Endothelial cell of umbilical vein (primary cell): ENCODE measurements around the gene PLXNB3. TPM values are rescaled to one million over a fixed set of nuclear protein-coding genes. Genes with fewer than 3 reads are reported as not detected.

Experiments
- BruUV-seq: library from RNA; stranded (reverse); fragments of 400-500 nt; replicated peaks from 2 replicates; lab custom pipeline; 2021; lab: Mats Ljungman, UMichigan
- CTCF ChIA-PET: fragments of 300-600, 350-600 bp; sonication (Branson Sonifier 250); formaldehyde crosslinking; loops from one replicate; lab custom pipeline; 2021; ENCODE audit warnings: antibody characterized with exemption, inconsistent platforms; lab: Charles Lee
- POLR2A ChIA-PET: fragments of 300-600, 350-600 bp; sonication (Branson Sonifier 250); formaldehyde crosslinking; loops from one replicate; lab custom pipeline; 2021; ENCODE audit warnings: antibody characterized with exemption, inconsistent platforms; lab: Charles Lee
- DNase-seq: peaks from one replicate; pipeline ENCODE4 v3.0.0-alpha.2; 2011; ENCODE audit warnings: low read depth, low spot score
- FAIRE-seq: peaks from 2 replicates; lab custom pipeline; 2011; peaks lifted over from hg19 to GRCh38; lab: Jason Lieb, UNC
- H2AFZ ChIP-seq: 2 replicates; pipeline ENCODE4 v1.6.0; 2012; ENCODE audit warnings: low read depth, low read length, control low read depth, inconsistent platforms
- H3K27ac ChIP-seq: 2 replicates; pipeline ENCODE4 v1.5.1; 2011; ENCODE audit warnings: low read depth, mild to moderate bottlenecking, control low read depth, low read length, moderate library complexity; ENCODE audit not compliant: insufficient read depth
- H3K27me3 ChIP-seq, 2 experiments: 2 replicates each; pipeline versions ENCODE4 v1.6.0 to v1.6.1; 2011; ENCODE audit warnings: low read length in 2 of 2, mixed read lengths in 1 of 2; ENCODE audit not compliant: control insufficient read depth in 2 of 2, insufficient read depth in 2 of 2
- H3K36me3 ChIP-seq, 2 experiments: 2 replicates in 1 of 2; 3 replicates in 1 of 2; pipeline ENCODE4 v1.5.1; 2011; ENCODE audit warnings: low read length in 2 of 2, mild to moderate bottlenecking in 1 of 2, moderate library complexity in 1 of 2; ENCODE audit not compliant: control insufficient read depth in 2 of 2, insufficient read depth in 2 of 2; ENCODE audit errors: extremely low read depth in 1 of 2
- H3K4me1 ChIP-seq: 3 replicates; pipeline ENCODE4 v1.5.1; 2011; ENCODE audit warnings: mild to moderate bottlenecking, low read length; ENCODE audit not compliant: control insufficient read depth, insufficient read depth; ENCODE audit errors: extremely low read depth
- H3K4me2 ChIP-seq: 2 replicates; pipeline ENCODE4 v1.6.1; 2011; ENCODE audit warnings: low read length, control low read depth, mixed read lengths; ENCODE audit not compliant: insufficient read depth
- H3K4me3 ChIP-seq, 3 experiments: fragments of 200-600 bp in 1 of 3; sonication (generic), shearing (Covaris generic) in 1 of 3; replicated peaks in 1 of 3; 2 replicates each; pipeline ENCODE4 v1.5.1; 2011 to 2016; ENCODE audit warnings: control low read depth in 3 of 3, low read length in 3 of 3, mild to moderate bottlenecking in 2 of 3, inconsistent platforms in 1 of 3, low read depth in 1 of 3, moderate library complexity in 1 of 3; ENCODE audit not compliant: insufficient read depth in 1 of 3
- H3K79me2 ChIP-seq: 2 replicates; pipeline ENCODE4 v1.6.0; 2012; ENCODE audit warnings: low read length, inconsistent platforms; ENCODE audit not compliant: control insufficient read depth, insufficient read depth
- H3K9ac ChIP-seq: replicated peaks from 2 replicates; pipeline ENCODE3; 2011; ENCODE audit warnings: low read length, control low read depth; ENCODE audit not compliant: insufficient read depth; ENCODE audit errors: extremely low read depth
- H3K9me1 ChIP-seq: replicated peaks from 3 replicates; pipeline ENCODE4 v1.6.0; 2011; ENCODE audit warnings: mild to moderate bottlenecking, low read length; ENCODE audit not compliant: control insufficient read depth, insufficient read depth; ENCODE audit errors: extremely low read depth
- H3K9me3 ChIP-seq: replicated peaks from 2 replicates; pipeline ENCODE4 v1.5.1; 2012; ENCODE audit warnings: low read length, inconsistent platforms; ENCODE audit not compliant: control insufficient read depth, insufficient read depth
- H4K20me1 ChIP-seq: replicated peaks from 2 replicates; pipeline ENCODE3; 2011; ENCODE audit warnings: mild to moderate bottlenecking, low read length; ENCODE audit not compliant: control insufficient read depth, insufficient read depth; ENCODE audit errors: extremely low read depth
- EZH2 ChIP-seq: IDR thresholded peaks from 2 replicates; pipeline ENCODE4 v1.6.1; 2012; ENCODE audit warnings: borderline replicate concordance, low read depth, mild to moderate bottlenecking, moderate library complexity, low read length, inconsistent platforms; ENCODE audit not compliant: severe bottlenecking
- FOS ChIP-seq: IDR thresholded peaks from 2 replicates; pipeline ENCODE4 v1.6.1; 2011; ENCODE audit warnings: mild to moderate bottlenecking, low read length, moderate library complexity, borderline replicate concordance; ENCODE audit not compliant: insufficient read depth
- GATA2 ChIP-seq: IDR thresholded peaks from 2 replicates; pipeline ENCODE4 v1.7.0; 2011; ENCODE audit warnings: low read depth, mild to moderate bottlenecking, moderate library complexity, mixed read lengths, low read length; ENCODE audit not compliant: insufficient read length, insufficient read depth
- JUN ChIP-seq: IDR thresholded peaks from 2 replicates; pipeline ENCODE4 v1.6.1; 2011; ENCODE audit warnings: borderline replicate concordance, low read depth; ENCODE audit not compliant: insufficient read length, insufficient read depth
- MYC ChIP-seq: IDR thresholded peaks from one replicate; pipeline ENCODE4 v1.6.1; 2011; ENCODE audit warnings: mild to moderate bottlenecking, low read depth, low read length
- POLR2A ChIP-seq: IDR thresholded peaks from 2 replicates; pipeline ENCODE4 v1.6.1; 2012; ENCODE audit warnings: low read depth, mild to moderate bottlenecking, control low read depth, low read length
- POLR2AphosphoS5 ChIP-seq: IDR thresholded peaks from 2 replicates; pipeline ENCODE4 v1.6.1; 2012; ENCODE audit warnings: low read depth, mild to moderate bottlenecking, control low read depth, low read length, moderate library complexity; ENCODE audit not compliant: insufficient read depth
- dilution Hi-C: fragments of 300-500 bp; cut with MboI; formaldehyde crosslinking; loops from one replicate; pipeline ENCODE4 v1.15.0; 2019; ENCODE audit warnings: low sequenced_read_pairs; ENCODE audit not compliant: extremely low pct_ligation_motif_present
- intact Hi-C: fragments of 100-400 bp; cut with micrococcal nuclease; formaldehyde crosslinking; loops from one replicate; pipeline ENCODE4 v1.10.0; 2022
- polyA plus RNA-seq, 4 experiments: library from polyadenylated mRNA; depleted of rRNA in 3 of 4; stranded (reverse) in 3 of 4; unstranded in 1 of 4; fragments of >200 nt; gene quantifications; 2 replicates each; pipeline versions ENCODE4 v1.2.1 to v1.2.3, GENCODE V29; 2011 to 2012; ENCODE audit warnings: missing spikeins in 1 of 4
- total RNA-seq: library from RNA; stranded (reverse); gene quantifications from 2 replicates; pipeline ENCODE4 v1.2.3, GENCODE V29; 2021
- TF ChIP-seq, protein P1 (sequence below), 2 donors: IDR thresholded peaks; 1 replicate in 1 of 2; 2 replicates in 1 of 2; pipeline ENCODE4 v1.5.1; 2011; ENCODE audit warnings: low read length in 2 of 2, mild to moderate bottlenecking in 2 of 2, moderate library complexity in 2 of 2, control low read depth in 1 of 2, inconsistent platforms in 1 of 2, low read depth in 1 of 2; ENCODE audit not compliant: insufficient read depth in 1 of 2; ENCODE audit errors: extremely low read depth in 1 of 2
- TF ChIP-seq, protein P2 (sequence below): IDR thresholded peaks from 2 replicates; pipeline ENCODE4 v1.6.1; 2011; ENCODE audit not compliant: insufficient read depth, insufficient read length

The PLXNB3 gene
- total and polyA plus RNA-seq, 2 donors (not counting 3 experiments of a cell fraction or from before 2014, with no cell fraction given): 19.0 to 31.4 TPM

DNA sequence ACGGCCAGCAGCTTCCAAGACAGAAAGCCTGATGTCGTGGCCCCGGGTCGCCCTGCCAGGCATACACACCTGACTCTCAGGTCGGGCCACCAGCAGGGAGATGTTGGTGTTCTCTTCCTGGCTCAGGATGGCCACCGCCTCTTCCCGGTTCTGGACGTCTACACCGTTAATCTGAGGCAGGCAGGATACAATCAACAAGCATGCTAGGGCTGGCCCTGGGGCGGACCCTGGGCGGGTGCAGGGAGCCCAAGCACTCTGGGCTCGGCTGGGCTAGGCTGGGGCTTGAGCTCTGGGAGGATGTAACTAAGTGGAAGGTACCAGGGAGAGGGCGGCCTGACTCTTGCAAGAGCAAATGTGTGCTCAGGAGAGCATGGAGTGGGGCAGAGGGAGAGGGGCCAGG lies 41.4 kb downstream of the PLXNB3 start:
- no TSS peak for BruUV-seq
- intact Hi-C loops: no loop called here
- Histone ChIP-seq H3K9me1 (no peaks in the 10 kb centered on the region), H3K79me2 (no peaks in the 10 kb centered on the region), H3K36me3 (no peaks in the 10 kb centered on the region), H3K4me2 (no peak overlapping the region), H3K9ac (no peak overlapping the region), H4K20me1 (no peaks in the 10 kb centered on the region), H3K9me3 (no peaks in the 10 kb centered on the region), H3K27me3 (no peaks in the 10 kb centered on the region), H3K4me1 (no peaks in the 10 kb centered on the region), H3K4me3 (no peak overlapping the region), H2AFZ (no peak overlapping the region), H3K27ac (no peak overlapping the region)
- ChIA-PET CTCF (interaction anchor here (2.1 kb wide), 1 partner anchor 117 kb away, joined by 5 read pairs; no protein-coding TSS in a partner anchor), POLR2A (no interaction called here)
- TF ChIP-seq POLR2AphosphoS5 (no peak), POLR2A (no peak), JUN (no peak), GATA2 (no peak), EZH2 (no peak), MYC (no peak), FOS (no peak)
- TF ChIP-seq, protein P1, sequence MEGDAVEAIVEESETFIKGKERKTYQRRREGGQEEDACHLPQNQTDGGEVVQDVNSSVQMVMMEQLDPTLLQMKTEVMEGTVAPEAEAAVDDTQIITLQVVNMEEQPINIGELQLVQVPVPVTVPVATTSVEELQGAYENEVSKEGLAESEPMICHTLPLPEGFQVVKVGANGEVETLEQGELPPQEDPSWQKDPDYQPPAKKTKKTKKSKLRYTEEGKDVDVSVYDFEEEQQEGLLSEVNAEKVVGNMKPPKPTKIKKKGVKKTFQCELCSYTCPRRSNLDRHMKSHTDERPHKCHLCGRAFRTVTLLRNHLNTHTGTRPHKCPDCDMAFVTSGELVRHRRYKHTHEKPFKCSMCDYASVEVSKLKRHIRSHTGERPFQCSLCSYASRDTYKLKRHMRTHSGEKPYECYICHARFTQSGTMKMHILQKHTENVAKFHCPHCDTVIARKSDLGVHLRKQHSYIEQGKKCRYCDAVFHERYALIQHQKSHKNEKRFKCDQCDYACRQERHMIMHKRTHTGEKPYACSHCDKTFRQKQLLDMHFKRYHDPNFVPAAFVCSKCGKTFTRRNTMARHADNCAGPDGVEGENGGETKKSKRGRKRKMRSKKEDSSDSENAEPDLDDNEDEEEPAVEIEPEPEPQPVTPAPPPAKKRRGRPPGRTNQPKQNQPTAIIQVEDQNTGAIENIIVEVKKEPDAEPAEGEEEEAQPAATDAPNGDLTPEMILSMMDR (IDR thresholded peaks at IDR 0.05; ENCODE audit: extremely low read depth in 1 of 2, insufficient read depth in 1 of 2, low read depth in 1 of 2, low read length in 2 of 2): no peak
- TF ChIP-seq, protein P2, sequence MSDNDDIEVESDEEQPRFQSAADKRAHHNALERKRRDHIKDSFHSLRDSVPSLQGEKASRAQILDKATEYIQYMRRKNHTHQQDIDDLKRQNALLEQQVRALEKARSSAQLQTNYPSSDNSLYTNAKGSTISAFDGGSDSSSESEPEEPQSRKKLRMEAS: no peak
- dilution Hi-C loops: no loop called here
- FAIRE-seq: no peak
- DNase-seq: no peak
